Stimulated activated CD4-positive, alpha-beta T cell treated with anti-CD3 and anti-CD28 coated beads, Interleukin-4, amount 100 ng/mL, for 48 hours (primary cell): ENCODE results near the gene GPR179.

Experiments
- DNase-seq, 2 donors: peaks; one replicate each; pipeline ENCODE4 v3.0.0-alpha.2; 2020; ENCODE audit warnings: low read depth in 2 of 2

The GPR179 gene

DNA sequence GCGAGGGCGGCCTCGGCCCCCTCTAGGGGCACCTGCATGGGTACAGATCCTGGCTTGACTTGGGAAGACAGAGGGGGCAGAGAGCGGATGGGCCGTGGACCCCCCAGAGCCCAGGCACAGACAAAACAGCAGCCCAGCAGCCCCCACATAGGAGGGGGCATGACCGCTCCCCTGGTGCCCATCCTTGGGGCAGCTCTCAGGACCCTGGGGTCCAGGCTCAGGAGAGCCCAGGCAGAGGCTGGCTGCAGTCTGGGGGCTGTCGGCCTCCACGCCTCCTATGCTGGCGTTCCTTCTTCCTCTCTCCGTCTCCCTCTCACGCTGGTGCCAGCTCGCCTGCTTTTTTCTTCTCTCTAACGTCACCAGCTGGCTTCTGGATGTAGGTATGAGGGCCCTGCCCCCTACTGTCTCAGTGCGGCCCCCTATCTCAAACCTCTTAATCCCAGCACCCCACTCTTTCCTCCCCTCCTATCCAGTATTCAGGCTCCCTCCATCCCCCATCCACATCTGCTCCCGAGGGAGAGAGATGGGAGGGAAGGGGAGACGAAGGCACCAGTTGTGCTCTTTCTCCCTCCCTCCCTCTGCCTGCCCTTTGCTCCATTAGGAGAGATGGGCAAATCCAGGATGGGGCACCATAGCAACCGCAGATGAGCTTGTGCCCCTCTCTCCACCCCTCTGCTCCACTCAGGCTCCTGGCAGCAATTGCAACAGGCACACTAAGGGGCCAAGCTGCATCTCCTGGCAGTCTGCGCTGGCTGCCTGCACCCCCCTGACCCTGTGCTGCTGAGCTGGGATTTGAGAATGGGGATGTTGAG is at the start of gene GPR179:
Gene GPR179 (minus strand): TSS at position 349 of the 812 bp plus-strand sequence. CDS start 167 bp downstream, at position 182.
- DNase-seq = no peak

GRCh38 chr17:38379448-38379847 is 35.7 kb upstream of the GPR179 start:
- DNase-seq = no peak

GRCh38 chr17:38369124-38369886 is 25.5 kb upstream of the GPR179 start:
- DNase-seq = no peak

GRCh38 chr17:38364741-38365140 is 21.0 kb upstream of the GPR179 start:
- no peak for DNase-seq

DNA sequence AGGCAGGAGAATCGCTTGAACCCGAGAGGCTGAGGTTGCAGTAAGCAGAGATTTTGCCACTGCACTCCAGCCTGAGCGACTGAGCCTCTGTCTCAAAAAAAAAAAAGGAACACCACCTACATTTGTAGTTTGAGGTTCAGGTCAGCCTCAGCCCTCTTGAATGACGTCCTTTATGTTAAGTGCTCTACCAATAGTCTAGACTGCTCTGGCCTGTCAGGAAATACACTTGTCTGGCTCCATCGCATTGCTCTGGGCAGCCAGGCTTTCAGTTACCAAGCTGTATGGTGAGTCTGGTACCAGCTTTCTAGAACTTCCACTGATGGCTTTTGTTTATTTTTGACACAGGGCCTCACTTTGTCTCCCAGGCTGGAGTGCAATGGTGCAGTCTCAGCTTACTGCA is 19.3 kb upstream of the GPR179 start:
- DNase-seq = no peak

- DNase-seq = no peak
These were observed 18.1 kb upstream of the GPR179 start for GRCh38 chr17:38361694-38362465.

DNA sequence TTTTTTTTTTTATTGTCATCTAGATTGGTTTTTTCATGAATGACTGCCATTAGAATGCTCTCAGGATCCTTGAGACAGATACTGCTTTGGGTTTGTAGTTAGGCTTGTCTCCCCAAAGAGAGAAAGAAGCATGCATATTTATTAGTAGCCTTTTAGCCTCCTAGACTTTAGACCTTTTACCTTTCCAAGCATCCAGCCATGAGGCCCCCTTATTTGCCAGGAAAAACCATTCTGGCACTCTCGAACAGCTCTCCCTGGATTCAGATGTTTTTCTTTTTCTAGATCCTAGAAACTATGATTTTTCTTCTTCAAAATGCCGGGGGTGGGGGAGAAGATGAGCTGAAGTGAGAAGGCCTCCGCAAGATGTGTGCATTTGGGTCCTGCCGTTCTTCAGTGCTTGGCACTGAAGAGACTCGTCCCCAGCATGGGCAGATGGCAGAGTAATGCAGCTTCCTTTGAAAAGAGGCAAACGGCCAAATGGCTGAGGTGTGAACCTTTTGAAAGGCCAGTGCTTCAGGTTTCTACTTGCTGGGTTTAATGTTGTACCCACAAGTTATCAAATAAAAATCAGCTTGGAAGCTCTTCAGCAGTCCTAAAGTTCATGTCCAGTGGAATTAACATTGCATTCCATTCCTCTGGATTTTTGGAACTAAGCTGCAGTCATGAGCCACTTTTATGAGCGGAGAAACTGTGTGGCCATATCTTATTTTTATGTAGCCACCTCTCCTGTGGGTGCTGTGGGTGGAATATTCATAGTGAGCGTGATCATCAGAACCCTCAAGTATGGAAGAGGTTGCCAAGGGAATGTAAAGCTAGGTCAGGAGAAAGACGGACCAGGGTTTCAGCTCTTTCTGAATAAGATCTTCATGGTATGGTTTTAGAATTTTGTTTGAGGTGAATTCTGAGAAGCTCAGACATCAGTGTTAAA is 15.1 kb upstream of the GPR179 start:
- no peak for DNase-seq

- no peak for DNase-seq
These were observed 13.8 kb upstream of the GPR179 start for GRCh38 chr17:38357486-38358123.

DNA sequence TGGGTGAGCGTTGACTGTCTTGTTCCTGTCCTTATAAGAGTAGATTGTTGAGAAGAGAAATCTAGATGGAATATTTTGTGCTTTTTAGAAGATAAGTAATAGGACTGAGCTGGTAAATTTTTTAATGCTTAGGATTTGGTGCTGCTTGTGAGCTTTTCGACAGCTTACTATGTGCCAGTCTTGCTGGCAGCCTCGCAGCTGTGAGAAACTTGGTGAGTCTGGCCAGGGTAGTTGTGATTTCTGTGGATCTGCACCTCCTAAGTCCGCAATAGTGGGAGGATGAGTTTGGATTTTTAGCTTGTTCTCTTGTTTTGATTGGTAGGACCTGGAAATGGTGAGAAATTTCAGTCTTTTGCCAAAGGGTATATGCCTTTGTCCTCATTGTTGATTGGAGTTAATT is 11.5 kb upstream of the GPR179 start:
- DNase-seq = no peak

- DNase-seq = no peak
These were observed 10.7 kb upstream of the GPR179 start for GRCh38 chr17:38354466-38354865.

- DNase-seq = no peak
These were observed 9.9 kb upstream of the GPR179 start for GRCh38 chr17:38353668-38354067.

DNA sequence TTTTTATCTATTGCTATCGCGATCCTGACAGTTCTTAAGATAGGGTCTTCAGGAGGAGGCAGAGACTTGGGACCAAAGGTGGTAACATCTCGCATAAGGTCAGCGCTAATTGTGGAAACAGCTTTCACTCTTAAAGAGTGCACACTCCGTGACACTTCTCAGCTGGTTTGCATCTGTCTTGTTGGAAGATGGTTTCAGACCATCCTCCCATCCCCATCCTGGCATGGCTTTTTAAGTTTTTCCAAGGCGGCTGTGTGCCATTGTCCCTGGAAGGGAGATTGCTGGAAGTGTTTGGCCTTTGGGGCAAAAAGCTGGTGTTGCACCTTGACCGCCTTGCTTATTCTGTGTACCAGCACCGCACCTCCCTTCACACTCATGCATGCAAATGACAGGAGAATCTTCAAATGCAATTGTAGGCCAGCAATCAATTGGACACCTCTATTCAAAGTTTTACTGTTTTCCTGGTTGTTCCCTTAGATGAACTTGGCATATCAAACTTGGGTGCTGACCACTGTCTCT is 9.4 kb upstream of the GPR179 start:
- DNase-seq = no peak

GRCh38 chr17:38352245-38353085 is 8.7 kb upstream of the GPR179 start:
- peak in 1 of 2 donors; percentile 12 for DNase-seq

GRCh38 chr17:38351412-38352222 is 7.9 kb upstream of the GPR179 start, which contains the start of gene SOCS7:
TSS of gene SOCS7 (plus strand) at chr17:38351844. CDS start at chr17:38352053, 209 bp downstream.
- peak; percentile 91 to 92 for DNase-seq

DNA sequence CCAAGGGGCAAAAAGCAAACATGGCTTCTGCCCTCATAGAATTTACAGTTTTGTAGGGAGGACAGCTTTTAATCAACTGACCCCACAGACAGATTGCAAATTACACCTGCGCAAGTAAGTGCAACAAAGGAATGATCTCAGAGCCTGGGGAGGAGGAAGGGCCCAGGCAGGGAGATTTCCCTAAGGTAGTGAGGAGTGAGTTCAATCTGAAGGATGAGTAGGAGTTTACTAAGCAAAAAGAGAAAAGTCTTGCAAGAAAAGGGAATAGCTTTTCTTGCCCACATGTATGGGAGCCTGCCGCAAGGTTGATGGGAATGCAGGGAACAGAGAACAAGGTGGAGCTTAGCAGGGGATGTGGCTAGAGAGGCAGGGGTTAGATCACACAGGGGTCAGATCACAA is 6.3 kb upstream of the GPR179 start:
- DNase-seq = no peak

DNA sequence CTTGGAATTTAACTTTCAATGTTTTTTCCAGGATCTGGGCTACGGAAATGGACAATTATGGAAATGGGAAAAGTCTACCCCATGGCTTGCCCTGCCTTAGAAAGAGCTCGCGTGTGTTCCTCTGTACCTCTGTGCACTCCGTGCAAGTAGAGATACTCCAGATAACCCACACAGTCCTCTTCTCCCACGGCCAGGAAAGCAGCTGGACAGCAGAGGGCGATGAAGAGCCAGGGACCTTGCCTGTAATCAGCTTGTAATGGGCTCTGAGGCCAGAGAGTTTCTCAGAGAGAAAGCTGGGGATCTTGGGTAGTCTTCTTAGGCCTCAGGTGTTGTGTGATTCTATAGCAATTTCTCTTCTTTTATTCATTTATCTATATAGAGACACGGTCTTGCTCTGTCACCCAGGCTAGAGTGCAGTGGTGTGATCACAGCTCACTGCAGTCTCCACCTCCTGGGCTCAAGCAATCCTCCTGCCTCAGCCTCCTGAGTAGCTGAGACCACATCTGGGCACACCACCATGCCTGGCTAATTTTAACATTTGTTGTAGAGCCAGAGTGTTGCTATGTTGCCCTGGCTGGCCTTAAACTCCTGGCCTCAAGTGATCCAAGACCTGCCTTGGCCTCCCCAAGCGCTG is 5.5 kb upstream of the GPR179 start:
- peak; percentile 79 to 82 for DNase-seq

DNA sequence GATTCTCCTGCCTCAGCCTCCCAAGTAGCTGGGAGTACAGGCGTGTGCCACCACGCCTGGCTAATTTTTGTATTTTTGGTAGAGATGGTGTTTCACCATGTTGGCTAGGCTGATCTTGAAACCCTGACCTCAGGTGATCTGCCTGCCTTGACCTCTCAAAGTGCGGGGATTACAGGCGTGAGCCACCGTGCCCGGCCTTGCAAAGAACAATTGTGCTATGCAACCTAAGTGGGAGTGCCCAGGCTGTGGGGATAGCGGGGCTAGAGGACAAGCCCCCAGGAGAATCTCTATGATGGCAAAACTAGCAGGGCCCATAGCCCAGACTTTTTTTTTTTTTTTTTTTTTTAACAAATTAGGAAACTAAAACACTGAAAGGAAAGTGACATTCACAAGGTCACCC is 2.0 kb upstream of the GPR179 start:
- no peak for DNase-seq

DNA sequence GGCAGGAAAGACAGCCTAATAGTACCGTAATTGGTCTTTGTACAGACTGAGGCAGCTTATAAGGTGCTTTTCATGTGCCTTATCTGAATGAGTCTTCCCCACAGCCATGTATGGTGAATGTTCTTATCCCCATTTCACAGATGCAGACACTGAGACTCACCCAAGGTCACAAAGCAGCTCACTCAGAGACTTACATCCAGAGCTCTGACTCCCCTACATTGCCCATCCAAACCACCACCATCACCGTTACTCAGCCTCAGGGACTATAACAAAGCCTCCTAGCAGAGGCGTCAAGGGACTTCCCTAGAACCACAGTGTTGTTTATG is 627 bp upstream of the GPR179 start:
- no peak for DNase-seq
